ENCODE measurements around the gene GPR35.

DNA sequence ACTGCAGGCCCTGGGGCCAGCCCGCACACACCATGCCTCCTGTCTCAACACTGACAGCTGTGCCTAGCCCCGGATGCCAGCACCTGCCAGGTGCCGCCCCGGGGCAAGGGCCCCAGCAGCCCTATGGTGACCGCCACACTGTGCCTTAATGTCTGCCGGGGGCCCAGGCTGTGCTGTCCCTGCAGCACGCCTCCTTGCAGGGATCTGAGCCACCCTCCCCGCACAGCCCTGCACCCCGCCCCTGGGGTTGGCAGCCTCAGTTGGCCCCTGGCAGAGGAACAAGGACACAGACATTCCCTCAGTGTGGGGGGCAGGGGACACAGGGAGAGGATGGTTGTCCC, 47.2 kb upstream of the GPR35 start:
- TF ChIP-seq, protein P1, sequence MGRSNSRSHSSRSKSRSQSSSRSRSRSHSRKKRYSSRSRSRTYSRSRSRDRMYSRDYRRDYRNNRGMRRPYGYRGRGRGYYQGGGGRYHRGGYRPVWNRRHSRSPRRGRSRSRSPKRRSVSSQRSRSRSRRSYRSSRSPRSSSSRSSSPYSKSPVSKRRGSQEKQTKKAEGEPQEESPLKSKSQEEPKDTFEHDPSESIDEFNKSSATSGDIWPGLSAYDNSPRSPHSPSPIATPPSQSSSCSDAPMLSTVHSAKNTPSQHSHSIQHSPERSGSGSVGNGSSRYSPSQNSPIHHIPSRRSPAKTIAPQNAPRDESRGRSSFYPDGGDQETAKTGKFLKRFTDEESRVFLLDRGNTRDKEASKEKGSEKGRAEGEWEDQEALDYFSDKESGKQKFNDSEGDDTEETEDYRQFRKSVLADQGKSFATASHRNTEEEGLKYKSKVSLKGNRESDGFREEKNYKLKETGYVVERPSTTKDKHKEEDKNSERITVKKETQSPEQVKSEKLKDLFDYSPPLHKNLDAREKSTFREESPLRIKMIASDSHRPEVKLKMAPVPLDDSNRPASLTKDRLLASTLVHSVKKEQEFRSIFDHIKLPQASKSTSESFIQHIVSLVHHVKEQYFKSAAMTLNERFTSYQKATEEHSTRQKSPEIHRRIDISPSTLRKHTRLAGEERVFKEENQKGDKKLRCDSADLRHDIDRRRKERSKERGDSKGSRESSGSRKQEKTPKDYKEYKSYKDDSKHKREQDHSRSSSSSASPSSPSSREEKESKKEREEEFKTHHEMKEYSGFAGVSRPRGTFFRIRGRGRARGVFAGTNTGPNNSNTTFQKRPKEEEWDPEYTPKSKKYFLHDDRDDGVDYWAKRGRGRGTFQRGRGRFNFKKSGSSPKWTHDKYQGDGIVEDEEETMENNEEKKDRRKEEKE (IDR thresholded peaks at IDR 0.05) = no peak
- TF ChIP-seq, protein P2, sequence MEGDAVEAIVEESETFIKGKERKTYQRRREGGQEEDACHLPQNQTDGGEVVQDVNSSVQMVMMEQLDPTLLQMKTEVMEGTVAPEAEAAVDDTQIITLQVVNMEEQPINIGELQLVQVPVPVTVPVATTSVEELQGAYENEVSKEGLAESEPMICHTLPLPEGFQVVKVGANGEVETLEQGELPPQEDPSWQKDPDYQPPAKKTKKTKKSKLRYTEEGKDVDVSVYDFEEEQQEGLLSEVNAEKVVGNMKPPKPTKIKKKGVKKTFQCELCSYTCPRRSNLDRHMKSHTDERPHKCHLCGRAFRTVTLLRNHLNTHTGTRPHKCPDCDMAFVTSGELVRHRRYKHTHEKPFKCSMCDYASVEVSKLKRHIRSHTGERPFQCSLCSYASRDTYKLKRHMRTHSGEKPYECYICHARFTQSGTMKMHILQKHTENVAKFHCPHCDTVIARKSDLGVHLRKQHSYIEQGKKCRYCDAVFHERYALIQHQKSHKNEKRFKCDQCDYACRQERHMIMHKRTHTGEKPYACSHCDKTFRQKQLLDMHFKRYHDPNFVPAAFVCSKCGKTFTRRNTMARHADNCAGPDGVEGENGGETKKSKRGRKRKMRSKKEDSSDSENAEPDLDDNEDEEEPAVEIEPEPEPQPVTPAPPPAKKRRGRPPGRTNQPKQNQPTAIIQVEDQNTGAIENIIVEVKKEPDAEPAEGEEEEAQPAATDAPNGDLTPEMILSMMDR (IDR thresholded peaks at IDR 0.05 in 2 of 3, conservative IDR thresholded peaks at IDR 0.05 in 1 of 3; ENCODE audit: control insufficient read depth in 2 of 3, extremely low read depth in 1 of 3, insufficient read depth in 1 of 3, low read depth in 3 of 3, low read length in 3 of 3) = no peak
- TF ChIP-seq CEBPB (IDR thresholded peaks at IDR 0.05; ENCODE audit: borderline replicate concordance in 1 of 2, low read depth in 2 of 2, low read length in 2 of 2) (no peak), EZH2 (IDR thresholded peaks at IDR 0.05; ENCODE audit: borderline replicate concordance, control insufficient read depth, low read depth, low read length) (no peak), CBX5 (IDR thresholded peaks at IDR 0.05; ENCODE audit: low read depth) (no peak), CBFB (IDR thresholded peaks at IDR 0.05; ENCODE audit: low read depth) (no peak)
- TF ChIP-seq, protein P3, sequence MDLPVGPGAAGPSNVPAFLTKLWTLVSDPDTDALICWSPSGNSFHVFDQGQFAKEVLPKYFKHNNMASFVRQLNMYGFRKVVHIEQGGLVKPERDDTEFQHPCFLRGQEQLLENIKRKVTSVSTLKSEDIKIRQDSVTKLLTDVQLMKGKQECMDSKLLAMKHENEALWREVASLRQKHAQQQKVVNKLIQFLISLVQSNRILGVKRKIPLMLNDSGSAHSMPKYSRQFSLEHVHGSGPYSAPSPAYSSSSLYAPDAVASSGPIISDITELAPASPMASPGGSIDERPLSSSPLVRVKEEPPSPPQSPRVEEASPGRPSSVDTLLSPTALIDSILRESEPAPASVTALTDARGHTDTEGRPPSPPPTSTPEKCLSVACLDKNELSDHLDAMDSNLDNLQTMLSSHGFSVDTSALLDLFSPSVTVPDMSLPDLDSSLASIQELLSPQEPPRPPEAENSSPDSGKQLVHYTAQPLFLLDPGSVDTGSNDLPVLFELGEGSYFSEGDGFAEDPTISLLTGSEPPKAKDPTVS (IDR thresholded peaks at IDR 0.05; ENCODE audit: low read depth, low read length) = no peak
- TF ChIP-seq, protein P4, sequence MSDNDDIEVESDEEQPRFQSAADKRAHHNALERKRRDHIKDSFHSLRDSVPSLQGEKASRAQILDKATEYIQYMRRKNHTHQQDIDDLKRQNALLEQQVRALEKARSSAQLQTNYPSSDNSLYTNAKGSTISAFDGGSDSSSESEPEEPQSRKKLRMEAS (IDR thresholded peaks at IDR 0.05; ENCODE audit: low read depth, low read length) = no peak
- TF ChIP-seq, protein P5, sequence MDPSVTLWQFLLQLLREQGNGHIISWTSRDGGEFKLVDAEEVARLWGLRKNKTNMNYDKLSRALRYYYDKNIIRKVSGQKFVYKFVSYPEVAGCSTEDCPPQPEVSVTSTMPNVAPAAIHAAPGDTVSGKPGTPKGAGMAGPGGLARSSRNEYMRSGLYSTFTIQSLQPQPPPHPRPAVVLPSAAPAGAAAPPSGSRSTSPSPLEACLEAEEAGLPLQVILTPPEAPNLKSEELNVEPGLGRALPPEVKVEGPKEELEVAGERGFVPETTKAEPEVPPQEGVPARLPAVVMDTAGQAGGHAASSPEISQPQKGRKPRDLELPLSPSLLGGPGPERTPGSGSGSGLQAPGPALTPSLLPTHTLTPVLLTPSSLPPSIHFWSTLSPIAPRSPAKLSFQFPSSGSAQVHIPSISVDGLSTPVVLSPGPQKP (IDR thresholded peaks at IDR 0.05; ENCODE audit: low read depth, low read length) = no peak

All from GM12878 (cell line).